Uterus (tissue), 2 donors: Measurements from ENCODE around the gene BCLAF1.

ENCODE experiments used
- POLR2A ChIP-seq, 2 donors: fragments of 450-650 bp; IDR thresholded peaks; one replicate each; pipeline ENCODE4 v1.6.1; 2016; ENCODE audit warnings: antibody characterized with exemption in 2 of 2, mild to moderate bottlenecking in 1 of 2, moderate library complexity in 1 of 2
- TF ChIP-seq, protein P1 (sequence below), 4 experiments: fragments of 200-600 bp in 2 of 4; fragments of 450-650 bp in 2 of 4; sonication (generic) in 2 of 4; IDR thresholded peaks; one replicate each; pipeline ENCODE4 v1.5.1; 2016 to 2019; ENCODE audit warnings: antibody characterized with exemption in 4 of 4, mild to moderate bottlenecking in 2 of 4, moderate library complexity in 1 of 4

DNA sequence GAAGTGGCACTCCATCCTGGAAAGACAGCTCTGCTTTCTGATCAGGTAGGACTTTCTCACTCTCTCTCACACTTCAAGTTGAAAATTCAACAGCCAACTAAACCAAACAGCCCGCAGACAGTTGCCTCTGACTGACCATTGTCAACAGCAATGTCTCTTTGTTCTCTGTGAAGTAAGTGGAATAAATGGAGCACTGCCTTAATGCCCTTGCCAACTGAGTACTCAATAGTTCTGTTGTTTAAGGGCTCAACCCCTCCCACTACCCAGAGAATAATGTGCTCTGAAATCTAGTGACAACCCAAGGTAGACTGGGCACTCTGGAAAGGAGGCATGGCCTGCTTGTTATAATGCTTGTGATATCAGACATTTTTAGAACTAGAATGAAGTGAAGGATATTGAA lies 16.8 kb upstream of the BCLAF1 start:
- TF ChIP-seq, protein P1, sequence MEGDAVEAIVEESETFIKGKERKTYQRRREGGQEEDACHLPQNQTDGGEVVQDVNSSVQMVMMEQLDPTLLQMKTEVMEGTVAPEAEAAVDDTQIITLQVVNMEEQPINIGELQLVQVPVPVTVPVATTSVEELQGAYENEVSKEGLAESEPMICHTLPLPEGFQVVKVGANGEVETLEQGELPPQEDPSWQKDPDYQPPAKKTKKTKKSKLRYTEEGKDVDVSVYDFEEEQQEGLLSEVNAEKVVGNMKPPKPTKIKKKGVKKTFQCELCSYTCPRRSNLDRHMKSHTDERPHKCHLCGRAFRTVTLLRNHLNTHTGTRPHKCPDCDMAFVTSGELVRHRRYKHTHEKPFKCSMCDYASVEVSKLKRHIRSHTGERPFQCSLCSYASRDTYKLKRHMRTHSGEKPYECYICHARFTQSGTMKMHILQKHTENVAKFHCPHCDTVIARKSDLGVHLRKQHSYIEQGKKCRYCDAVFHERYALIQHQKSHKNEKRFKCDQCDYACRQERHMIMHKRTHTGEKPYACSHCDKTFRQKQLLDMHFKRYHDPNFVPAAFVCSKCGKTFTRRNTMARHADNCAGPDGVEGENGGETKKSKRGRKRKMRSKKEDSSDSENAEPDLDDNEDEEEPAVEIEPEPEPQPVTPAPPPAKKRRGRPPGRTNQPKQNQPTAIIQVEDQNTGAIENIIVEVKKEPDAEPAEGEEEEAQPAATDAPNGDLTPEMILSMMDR (IDR thresholded peaks at IDR 0.05) = no peak
- TF ChIP-seq POLR2A (IDR thresholded peaks at IDR 0.05) = no peak
